HCT116 (cell line): Measurements from ENCODE around the gene KLF9. TPM values are rescaled to one million over a fixed set of nuclear protein-coding genes. Genes with fewer than 3 reads are reported as not detected.

Source experiments
- ATAC-seq: fragments of 200-7000 bp; cut with Tn5 transposase; 2 replicates; pipeline ENCODE4 v1.9.1; 2020; ENCODE audit warnings: mild to moderate bottlenecking, moderate library complexity
- BruUV-seq: library from RNA; stranded (reverse); fragments of 400-500 nt; replicated peaks from 2 replicates; lab custom pipeline; 2021; lab: Mats Ljungman, UMichigan
- CTCF ChIA-PET: fragments of 300-600 bp; sonication (Branson Sonifier 250); formaldehyde crosslinking; loops from one replicate; lab custom pipeline; 2021; ENCODE audit warnings: antibody characterized with exemption; lab: Charles Lee
- POLR2A ChIA-PET: fragments of 300-600, 350-600 bp; sonication (Branson Sonifier 250); formaldehyde crosslinking; loops from one replicate; lab custom pipeline; 2021; ENCODE audit warnings: antibody characterized with exemption; lab: Charles Lee
- RAD21 ChIA-PET, 2 experiments: fragments of 300-600 bp; sonication (Branson Sonifier 250); formaldehyde crosslinking; loops; one replicate each; lab custom pipeline; 2023; ENCODE audit warnings: low total read pairs in 2 of 2; ENCODE audit not compliant: uncharacterized antibody in 2 of 2, unreplicated experiment in 2 of 2, low non-redundant PET in 1 of 2; lab: Charles Lee
- DNase-seq: peaks from one replicate; pipeline ENCODE4 v3.0.0-alpha.2; 2010; ENCODE audit warnings: low read depth, low spot score
- H2AFZ ChIP-seq: fragments of 200-600 bp; shearing (Covaris generic), sonication (generic); 2 replicates; pipeline ENCODE4 v1.6.1; 2017; ENCODE audit warnings: low read depth, mixed run types, mixed read lengths, antibody characterized with exemption, low read length; ENCODE audit not compliant: poor library complexity, severe bottlenecking
- H3K27ac ChIP-seq: 2 replicates; pipeline ENCODE4 v1.5.1; 2012; ENCODE audit warnings: low read depth, low read length
- H3K27me3 ChIP-seq: fragments of 200-600 bp; sonication (generic); 2 replicates; pipeline ENCODE4 v1.6.1; 2016; ENCODE audit warnings: mixed run types, low read length, mixed read lengths; ENCODE audit not compliant: insufficient read depth
- H3K36me3 ChIP-seq, 2 experiments: fragments of 200-500 bp in 1 of 2; fragments of 200-600 bp in 1 of 2; sonication (Bioruptor generic) in 1 of 2; sonication (generic) in 1 of 2; 2 replicates each; pipeline versions ENCODE4 v1.5.1 to v1.6.1; 2014 to 2016; ENCODE audit warnings: low read length in 2 of 2, inconsistent platforms in 1 of 2, mixed read lengths in 1 of 2, mixed run types in 1 of 2; ENCODE audit not compliant: insufficient read depth in 2 of 2, control insufficient read depth in 1 of 2
- H3K4me1 ChIP-seq, 2 experiments: fragments of 200-600 bp in 1 of 2; sonication (generic) in 1 of 2; 2 replicates each; pipeline versions ENCODE4 v1.5.1 to v1.6.1; 2012 to 2017; ENCODE audit warnings: low read length in 2 of 2, inconsistent platforms in 1 of 2, mild to moderate bottlenecking in 1 of 2, mixed read lengths in 1 of 2, mixed run types in 1 of 2, moderate library complexity in 1 of 2; ENCODE audit not compliant: insufficient read depth in 2 of 2, control insufficient read depth in 1 of 2
- H3K4me2 ChIP-seq: fragments of 200-600 bp; sonication (generic); 2 replicates; pipeline ENCODE4 v1.6.1; 2017; ENCODE audit warnings: mixed run types, low read length, mixed read lengths
- H3K4me3 ChIP-seq, 2 experiments: fragments of 200-600 bp in 1 of 2; sonication (generic) in 1 of 2; replicated peaks in 1 of 2; 2 replicates each; pipeline ENCODE4 v1.5.1; 2011 to 2016; ENCODE audit warnings: low read length in 2 of 2, control low read depth in 1 of 2, low read depth in 1 of 2, mild to moderate bottlenecking in 1 of 2, mixed read lengths in 1 of 2, mixed run types in 1 of 2
- H3K79me2 ChIP-seq: fragments of 200-600 bp; sonication (generic); 2 replicates; pipeline ENCODE4 v1.6.1; 2017; ENCODE audit warnings: mild to moderate bottlenecking, mixed run types, low read length, moderate library complexity, mixed read lengths; ENCODE audit not compliant: insufficient read depth
- H3K9ac ChIP-seq: fragments of 200-600 bp; sonication (generic); 2 replicates; pipeline ENCODE4 v1.6.1; 2016; ENCODE audit warnings: low read length, mixed read lengths
- H3K9me2 ChIP-seq: fragments of 200-600 bp; sonication (generic), shearing (Covaris generic); 2 replicates; pipeline ENCODE4 v1.6.1; 2017; ENCODE audit warnings: mixed run types, mild to moderate bottlenecking, moderate library complexity; ENCODE audit not compliant: insufficient read depth
- H3K9me3 ChIP-seq, 2 experiments: fragments of 200-500 bp in 1 of 2; fragments of 200-600 bp in 1 of 2; sonication (Bioruptor generic) in 1 of 2; sonication (generic) in 1 of 2; 2 replicates each; pipeline ENCODE4 v1.6.1; 2014 to 2017; ENCODE audit warnings: low read length in 2 of 2, mixed read lengths in 2 of 2, inconsistent platforms in 1 of 2, low read depth in 1 of 2, mild to moderate bottlenecking in 1 of 2, mixed run types in 1 of 2, moderate library complexity in 1 of 2; ENCODE audit not compliant: control insufficient read depth in 1 of 2, insufficient read depth in 1 of 2
- H4K20me1 ChIP-seq: fragments of 200-600 bp; sonication (generic), shearing (Covaris generic); 2 replicates; pipeline ENCODE4 v1.6.1; 2017; ENCODE audit warnings: mixed run types, mild to moderate bottlenecking, moderate library complexity; ENCODE audit not compliant: insufficient read depth
- ATF3 ChIP-seq: IDR thresholded peaks from 2 replicates; pipeline ENCODE4 v1.6.1; 2012
- CBX3 ChIP-seq: IDR thresholded peaks from 2 replicates; pipeline ENCODE4 v1.6.1; 2012; ENCODE audit warnings: low read depth
- CEBPB ChIP-seq: IDR thresholded peaks from 2 replicates; pipeline ENCODE4 v1.6.1; 2012; ENCODE audit warnings: low read depth
- CTCF ChIP-seq, 3 experiments: fragments of 200-600 bp in 1 of 3; sonication (generic) in 1 of 3; IDR thresholded peaks in 2 of 3; conservative IDR thresholded peaks in 1 of 3; 2 replicates each; pipeline ENCODE4 v1.5.1; 2012 to 2017; ENCODE audit warnings: low read depth in 2 of 3, low read length in 2 of 3, antibody characterized with exemption in 1 of 3, borderline replicate concordance in 1 of 3, control low read depth in 1 of 3, mild to moderate bottlenecking in 1 of 3, mixed read lengths in 1 of 3, mixed run types in 1 of 3, moderate library complexity in 1 of 3; ENCODE audit not compliant: insufficient read depth in 1 of 3
- EZH2 ChIP-seq: fragments of 200-600 bp; sonication (generic); IDR thresholded peaks from 2 replicates; pipeline ENCODE4 v1.6.1; 2017; ENCODE audit warnings: antibody characterized with exemption, mixed run types
- REST ChIP-seq: IDR thresholded peaks from 2 replicates; pipeline ENCODE4 v1.6.1; 2012; ENCODE audit warnings: low read depth
- ZFX ChIP-seq: fragments of 450-650 bp; IDR thresholded peaks from 2 replicates; pipeline ENCODE4 v1.6.1; 2017
- ZNF274 ChIP-seq: fragments of 200-500 bp; sonication (Bioruptor generic); IDR thresholded peaks from 2 replicates; pipeline ENCODE4 v1.6.1; 2014; ENCODE audit warnings: mild to moderate bottlenecking, low read depth, low read length, inconsistent platforms
- intact Hi-C: fragments of 100-400 bp; cut with micrococcal nuclease; formaldehyde crosslinking; loops from 2 replicates; pipeline ENCODE4 v1.10.0; 2022
- total RNA-seq: library from RNA; stranded (reverse); gene quantifications from one replicate; pipeline ENCODE4 v1.2.1, GENCODE V29; 2021; ENCODE audit not compliant: unreplicated experiment

Gene KLF9
- total RNA-seq, 1 experiment from 2014 or later: 8.3 TPM

GRCh38 chr9:70347046-70347445 is 67.4 kb downstream of the KLF9 start:
- intact Hi-C loops: loop anchor here (10.0 kb wide), 1 partner anchor 168 kb away; no protein-coding TSS in a partner anchor
- H3K4me3 ChIP-seq: no peak overlapping the region
- TF ChIP-seq CTCF (IDR thresholded peaks at IDR 0.05 in 2 of 3, conservative IDR thresholded peaks at IDR 0.05 in 1 of 3; ENCODE audit: borderline replicate concordance in 1 of 3, insufficient read depth in 1 of 3, low read depth in 2 of 3, low read length in 2 of 3) (no peak), CBX3 (no peak), REST (no peak), ATF3 (no peak), CEBPB (no peak), ZNF274 (no peak), EZH2 (no peak), ZFX (no peak)
- no peak for ATAC-seq
- H3K9me3 ChIP-seq: no peaks in the 10 kb centered on the region
- no peak for DNase-seq
- H3K9ac ChIP-seq: no peak overlapping the region
- RAD21 ChIA-PET: no interaction called here
- H3K27me3 ChIP-seq: no peaks in the 10 kb centered on the region
- H3K4me2 ChIP-seq: no peak overlapping the region
- H3K36me3 ChIP-seq: peaks cover 23 to 24% of the 10 kb centered on the region in 2 experiments
- no peaks in the 10 kb centered on the region for H3K79me2 ChIP-seq
- BruUV-seq: no TSS peak
- POLR2A ChIA-PET: no interaction called here
- no peak overlapping the region for H2AFZ ChIP-seq
- no peak overlapping the region for H3K27ac ChIP-seq
- no peaks in the 10 kb centered on the region for H4K20me1 ChIP-seq
- H3K4me1 ChIP-seq: no peaks in the 10 kb centered on the region
- no peaks in the 10 kb centered on the region for H3K9me2 ChIP-seq
- CTCF ChIA-PET: interaction anchor here (1.1 kb wide), 1 partner anchor 46 kb away, joined by 3 read pairs; no protein-coding TSS in a partner anchor
